Stromal cell of bone marrow (primary cell): ENCODE results near the gene GOLGA6L7.
A peak's percentile ranks its signal among the peaks of the same experiment; 100 is the strongest.
"Not testable (repeated sequence)": the region's sequence is repeated elsewhere in the genome, so short reads cannot be mapped to it uniquely, and the experiment has no call there.

Source experiments
- DNase-seq: peaks from one replicate; pipeline ENCODE4 v3.0.0-alpha.2; 2012; ENCODE audit warnings: low read depth

Gene GOLGA6L7

DNA sequence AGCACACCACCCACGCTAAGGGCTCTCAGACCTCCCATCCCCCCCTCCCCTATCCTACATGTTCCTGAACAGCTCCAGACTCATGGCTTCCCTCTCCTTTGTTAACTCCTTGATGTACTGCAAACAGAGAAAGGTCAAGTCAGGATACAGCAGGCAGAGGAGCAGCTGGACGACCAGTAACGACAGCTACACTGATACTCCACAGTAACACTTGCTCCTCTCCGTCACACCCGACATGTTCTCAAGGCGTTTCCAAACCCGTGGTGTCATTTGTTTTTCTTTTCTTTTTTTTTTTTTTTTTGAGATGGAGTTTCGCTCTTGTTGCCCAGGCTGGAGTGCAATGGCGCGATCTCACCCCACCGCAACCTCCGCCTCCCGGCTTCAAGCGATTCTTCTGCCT is 4.3 kb downstream of the GOLGA6L7 start:
- not testable (repeated sequence) for DNase-seq

DNA sequence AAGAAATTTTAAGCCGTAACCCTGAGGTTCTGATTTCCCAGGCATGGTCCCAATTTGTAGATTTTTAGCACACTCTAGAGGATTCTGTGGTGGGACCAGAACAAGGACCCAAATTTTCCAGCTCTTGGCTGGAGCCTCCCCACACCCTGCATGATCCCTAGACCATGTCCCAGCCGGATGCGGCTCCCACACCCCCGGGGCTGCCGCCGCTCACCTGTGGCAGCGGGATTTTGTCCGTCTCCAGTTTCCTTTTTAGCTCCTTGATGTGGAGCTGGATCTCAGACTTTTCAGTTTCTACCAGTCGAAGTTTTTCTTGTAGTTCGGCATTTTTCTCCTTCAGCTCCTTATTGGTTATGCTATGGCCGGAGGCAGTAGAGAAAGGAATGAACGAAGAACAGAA is 4.9 kb downstream of the GOLGA6L7 start:
- DNase-seq, result not testable (repeated sequence)

DNA sequence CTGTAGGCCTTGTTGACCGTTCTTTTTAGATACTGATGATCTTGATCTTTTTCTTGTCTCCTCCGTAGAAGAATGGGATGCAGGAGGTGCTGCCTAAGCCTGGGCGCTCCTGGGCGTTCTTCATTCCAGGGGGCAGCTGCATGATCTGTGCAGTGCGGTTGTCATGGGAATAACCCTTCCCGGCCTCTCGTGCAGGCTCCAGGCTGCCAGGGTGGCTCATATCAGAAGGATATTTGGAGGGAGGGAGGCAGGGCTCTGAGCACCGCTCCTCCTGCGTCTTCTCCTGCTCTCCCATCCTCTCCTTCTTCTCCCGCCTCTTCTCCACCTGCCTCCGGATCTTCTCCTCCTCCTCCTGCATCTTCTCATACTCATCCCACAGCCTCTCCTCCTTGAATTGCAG is 6.2 kb downstream of the GOLGA6L7 start:
- not testable (repeated sequence) for DNase-seq

DNA sequence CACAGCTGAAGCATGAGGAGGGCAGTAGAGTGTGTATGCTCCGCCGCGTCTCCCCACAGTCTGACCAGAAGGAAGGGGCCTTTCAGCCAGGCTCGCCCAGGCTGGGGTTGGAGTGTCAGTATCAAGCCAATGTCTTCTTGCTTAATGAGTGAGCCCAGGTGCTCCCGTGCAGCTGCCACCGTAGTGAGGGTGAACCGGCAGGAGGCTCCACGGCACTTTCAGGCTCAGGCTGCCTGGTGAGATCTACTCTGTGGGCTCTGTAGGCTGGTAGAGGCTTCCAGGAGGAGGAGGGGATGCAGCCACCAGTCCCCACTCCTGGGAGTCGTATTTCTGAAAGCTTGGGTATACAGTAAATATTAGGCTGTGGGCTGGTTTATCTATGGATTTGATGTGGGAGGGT is 8.2 kb downstream of the GOLGA6L7 start:
- not testable (repeated sequence) for DNase-seq

DNA sequence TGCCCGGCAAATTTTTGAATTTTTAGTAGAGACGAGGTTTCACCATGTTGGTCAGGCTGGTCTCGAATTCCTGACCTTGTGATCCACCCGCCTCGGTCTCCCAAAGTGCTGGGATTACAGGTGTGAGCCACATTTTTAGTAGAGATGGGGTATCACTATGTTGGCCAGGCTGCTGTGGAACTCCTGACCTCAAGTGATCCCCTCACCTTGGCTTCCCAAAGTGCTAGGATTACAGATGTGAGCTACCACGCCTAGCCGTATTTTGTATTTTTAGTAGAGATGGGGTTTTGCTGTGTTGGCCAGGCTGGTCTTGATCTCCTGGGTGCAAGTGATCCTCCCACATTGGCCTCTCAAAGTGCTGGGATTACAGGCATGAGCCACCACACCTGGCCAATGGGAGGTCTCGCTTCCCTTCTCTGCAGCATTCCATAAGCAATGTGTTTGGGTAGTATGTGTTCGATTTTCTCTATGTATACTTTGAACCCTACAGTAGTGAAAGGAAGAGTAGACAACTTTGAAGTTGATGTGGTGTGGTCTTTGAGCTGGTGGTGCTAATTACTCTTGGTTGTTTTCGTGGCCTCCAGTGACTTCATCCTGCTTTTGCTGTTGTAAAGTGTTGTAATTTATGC is 13.4 kb downstream of the GOLGA6L7 start:
- not testable (repeated sequence) for DNase-seq

DNA sequence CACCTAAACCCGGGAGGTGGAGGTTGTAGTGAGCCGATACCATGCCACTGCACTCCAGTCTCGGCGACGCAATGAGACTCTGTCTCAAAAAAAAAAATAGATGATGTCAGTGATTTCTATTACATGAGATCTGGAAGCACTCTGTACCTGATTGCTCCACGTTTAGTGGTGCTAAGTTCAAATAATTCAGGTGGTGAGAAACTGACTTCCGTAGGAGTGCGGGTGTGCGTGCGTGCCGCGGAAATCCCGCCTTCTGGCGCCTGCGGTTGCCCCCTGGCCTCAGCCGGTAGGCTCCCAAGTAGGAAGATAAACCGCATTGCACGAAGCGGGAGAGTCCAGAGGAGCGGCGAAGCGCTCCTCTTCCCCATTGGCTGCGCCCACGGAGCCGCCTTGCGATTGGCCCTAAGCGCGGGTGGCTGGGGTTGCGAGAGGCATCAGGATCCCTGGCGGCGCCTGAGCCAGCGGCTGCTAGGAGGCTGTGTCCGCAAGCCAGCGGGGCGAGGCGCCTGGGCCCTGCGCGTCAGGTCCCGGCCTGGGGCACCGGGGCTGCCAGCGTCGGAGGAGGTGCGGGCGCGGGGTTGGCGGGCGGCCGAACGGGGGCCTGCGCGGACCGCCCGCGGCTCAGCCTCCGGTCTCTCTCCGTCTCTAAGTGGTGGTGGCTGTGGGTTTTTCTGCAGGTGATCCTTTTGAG is 16.4 kb downstream of the GOLGA6L7 start:
- peak; percentile 13 for DNase-seq

DNA sequence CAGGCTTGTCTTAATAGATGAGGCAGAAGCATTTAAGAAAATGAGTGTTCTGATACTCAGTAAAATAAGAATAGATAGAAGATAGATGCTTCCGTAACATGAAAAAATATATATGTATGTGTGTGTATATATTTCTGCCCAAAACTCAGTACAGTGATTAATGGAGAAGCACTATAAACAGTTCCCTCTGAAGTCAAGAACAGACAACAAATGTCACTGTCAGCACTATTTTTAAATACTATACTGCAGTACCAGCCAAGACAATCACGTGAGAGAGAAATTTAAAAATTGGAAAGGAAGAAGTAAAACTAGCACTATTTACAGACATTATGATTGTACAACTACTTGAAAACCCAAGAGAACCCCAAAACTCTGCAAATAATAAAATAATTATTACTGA is 27.0 kb downstream of the GOLGA6L7 start:
- DNase-seq, result not testable (repeated sequence)

DNA sequence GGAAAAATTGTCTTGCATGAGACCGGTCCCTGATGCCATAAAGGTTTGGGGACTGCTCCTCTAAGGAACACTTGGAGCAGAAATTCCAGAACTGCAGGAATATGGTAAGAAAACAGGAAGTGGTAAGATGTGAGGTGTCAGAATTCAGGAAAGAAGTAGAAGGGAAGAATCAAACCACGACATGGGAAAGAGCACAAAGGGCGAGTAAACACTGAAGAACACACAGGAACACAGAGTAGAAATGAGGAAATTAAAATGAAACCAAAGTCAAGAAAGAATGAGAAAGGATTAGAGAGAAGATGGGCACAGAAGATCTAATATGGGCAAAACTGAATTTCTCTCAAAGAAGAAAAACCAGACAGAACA is 28.5 kb downstream of the GOLGA6L7 start:
- DNase-seq, result not testable (repeated sequence)

DNA sequence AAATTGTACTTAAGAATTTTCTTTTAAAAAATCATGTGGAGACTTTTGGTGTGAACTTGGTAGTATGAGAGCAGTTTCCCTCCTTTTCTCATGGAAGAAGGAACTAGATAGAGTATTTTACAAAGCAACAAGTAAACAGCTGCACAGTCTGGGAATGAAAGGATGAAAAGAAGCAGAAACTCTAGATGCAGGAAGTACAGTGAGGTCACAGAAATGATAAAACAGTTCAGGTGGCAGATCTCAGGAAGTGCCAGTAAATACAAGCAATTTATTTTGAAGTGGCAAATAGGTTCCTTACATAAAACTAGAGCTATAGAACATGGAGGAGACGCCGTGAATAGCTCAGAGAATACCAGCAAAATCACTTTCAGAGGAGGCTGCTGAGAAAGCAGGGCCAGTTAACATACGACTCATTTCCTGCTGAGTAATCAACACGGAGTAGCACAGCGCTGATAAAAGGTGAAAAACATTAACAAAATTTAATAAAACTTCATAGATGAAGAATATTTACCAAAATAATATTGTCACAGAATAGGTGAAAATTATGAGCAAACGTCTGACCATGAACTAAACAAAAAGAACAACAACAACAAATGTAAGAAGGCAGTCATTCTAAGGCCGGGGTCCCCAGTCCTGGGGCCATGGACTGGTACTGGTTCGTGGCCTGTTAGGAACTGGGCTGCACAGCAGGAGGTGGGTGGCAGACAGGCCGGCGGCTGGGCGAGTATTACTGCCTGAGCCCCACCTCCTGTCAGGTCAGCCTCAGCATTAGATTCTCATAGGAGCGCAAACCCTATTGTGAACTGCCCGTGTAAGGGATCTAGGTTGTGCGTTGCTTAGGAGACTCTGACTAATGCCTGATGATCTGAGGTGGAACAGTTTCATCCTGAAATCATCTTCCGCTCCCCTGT is 29.2 kb downstream of the GOLGA6L7 start:
- DNase-seq, result peak; percentile 0

DNA sequence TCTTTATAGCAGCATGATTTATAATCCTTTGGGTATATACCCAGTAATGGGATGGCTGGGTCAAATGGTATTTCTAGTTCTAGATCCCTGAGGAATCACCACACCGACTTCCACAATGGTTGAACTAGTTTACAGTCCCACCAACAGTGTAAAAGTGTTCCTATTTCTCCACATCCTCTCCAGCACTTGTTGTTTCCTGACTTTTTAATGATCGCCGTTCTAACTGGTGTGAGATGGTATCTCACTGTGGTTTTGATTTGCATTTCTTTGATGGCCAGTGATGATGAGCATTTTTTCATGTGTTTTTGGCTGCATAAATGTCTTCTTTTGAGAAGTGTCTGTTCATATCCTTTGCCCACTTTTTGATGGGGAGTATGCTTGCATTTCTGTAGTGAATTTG is 30.3 kb downstream of the GOLGA6L7 start:
- not testable (repeated sequence) for DNase-seq

DNA sequence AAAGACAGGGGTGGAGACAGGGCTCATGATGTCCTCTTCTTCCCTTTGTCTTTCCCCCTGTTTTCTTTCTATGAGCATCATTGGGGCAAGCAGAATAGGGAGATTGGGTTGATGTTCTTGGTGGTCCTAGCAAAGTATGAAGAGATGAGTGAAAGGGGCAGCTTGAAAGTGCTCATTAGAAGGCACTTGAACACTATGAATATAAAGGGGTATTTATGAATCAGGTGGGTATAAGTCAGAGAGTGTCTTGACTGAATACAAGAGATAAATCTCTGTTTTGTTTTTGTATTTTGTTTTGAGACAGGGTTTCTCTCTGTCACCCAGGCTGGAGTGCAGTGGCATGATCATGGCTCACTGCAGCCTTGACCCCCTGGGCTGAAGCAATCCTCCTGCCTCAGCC is 34.4 kb downstream of the GOLGA6L7 start:
- not testable (repeated sequence) for DNase-seq

DNA sequence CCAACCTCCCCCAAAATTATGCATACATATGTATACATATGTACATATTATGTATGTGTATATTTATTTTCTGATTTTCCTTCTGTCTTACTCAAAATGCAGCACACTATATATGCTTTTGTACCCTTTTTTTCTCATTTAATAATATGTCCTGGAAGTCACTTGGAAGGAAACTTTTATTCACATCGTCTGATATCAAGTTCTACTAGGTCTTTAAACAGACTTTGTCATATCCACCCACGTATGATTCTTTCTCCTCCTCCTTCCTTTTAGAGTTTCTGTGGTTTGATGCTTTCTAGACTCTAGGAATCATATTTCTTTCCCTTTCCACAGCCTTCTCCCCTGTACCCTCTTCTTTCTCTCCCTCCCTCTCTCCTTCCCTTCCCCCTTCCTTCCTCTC is 35.1 kb downstream of the GOLGA6L7 start:
- DNase-seq, result not testable (repeated sequence)

DNA sequence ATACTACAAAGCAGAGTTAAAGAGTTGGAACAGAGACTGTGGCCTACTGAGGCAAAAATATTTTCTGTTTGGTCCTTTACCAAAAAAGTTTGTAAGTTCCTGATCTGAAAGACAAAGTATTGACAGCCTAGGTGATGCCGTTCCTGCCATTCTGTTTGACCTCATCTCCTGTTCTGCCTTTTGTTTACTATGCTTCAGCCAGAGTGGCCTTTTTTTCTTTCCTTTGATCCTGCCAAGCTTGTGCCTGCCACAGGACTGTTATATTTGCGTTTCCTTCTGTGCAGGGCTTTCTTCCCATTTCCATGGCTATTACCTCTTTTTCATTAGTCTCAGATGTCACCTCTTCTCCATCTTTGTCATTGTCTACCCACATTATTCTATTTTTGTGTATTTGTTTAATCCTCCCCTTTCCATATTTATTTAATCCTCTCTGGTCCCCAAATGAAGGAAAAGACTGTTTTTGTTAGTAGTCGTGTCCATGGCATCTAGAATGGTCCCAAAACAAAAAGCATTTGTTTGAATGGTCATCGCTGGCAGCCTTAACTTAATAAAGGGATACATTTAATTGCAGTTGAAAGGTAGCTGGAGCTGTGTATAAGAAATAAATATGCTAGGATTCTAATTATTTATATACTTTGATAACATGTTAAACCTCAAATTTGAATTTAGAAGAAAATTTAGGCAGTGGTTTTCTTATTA is 36.4 kb downstream of the GOLGA6L7 start:
- DNase-seq, result not testable (repeated sequence)

DNA sequence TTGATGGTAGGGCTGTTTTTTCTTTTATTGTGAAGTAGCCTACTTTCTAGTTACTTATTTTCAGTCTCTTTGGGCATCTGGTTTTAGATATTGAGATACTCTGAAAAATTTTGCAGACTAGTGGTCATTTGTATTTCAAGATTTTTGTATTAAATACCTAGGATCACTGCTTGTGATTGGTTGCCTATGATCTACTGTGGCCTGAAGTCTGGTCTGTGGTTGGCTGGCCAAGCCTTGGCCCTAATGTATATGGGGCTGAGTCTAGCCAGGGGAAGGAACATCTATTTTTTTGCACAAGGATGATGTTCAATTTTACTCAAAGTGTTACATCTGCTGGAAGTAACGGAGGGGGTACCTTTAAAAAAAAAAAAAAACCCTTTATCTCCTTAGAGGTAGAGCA is 38.0 kb downstream of the GOLGA6L7 start:
- not testable (repeated sequence) for DNase-seq

DNA sequence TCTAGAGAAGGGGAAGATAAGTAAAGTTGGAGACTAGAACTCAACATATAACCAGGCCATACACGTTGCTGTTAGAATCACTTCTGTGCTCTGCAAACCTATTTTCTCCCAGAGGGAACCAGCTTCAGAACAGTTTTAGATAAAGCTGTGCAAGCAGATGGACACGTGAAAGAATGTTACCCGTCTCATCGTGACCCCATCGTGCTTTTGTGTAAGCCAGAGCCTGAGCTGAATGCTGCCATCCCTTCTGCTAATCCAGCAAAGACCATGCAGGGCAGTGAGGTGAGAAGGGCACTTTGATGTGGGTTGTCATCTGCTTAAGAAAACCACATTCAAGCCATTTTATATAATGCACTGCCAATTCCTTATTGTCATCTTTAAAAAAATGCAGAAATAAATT is 40.3 kb downstream of the GOLGA6L7 start:
- DNase-seq, result not testable (repeated sequence)

DNA sequence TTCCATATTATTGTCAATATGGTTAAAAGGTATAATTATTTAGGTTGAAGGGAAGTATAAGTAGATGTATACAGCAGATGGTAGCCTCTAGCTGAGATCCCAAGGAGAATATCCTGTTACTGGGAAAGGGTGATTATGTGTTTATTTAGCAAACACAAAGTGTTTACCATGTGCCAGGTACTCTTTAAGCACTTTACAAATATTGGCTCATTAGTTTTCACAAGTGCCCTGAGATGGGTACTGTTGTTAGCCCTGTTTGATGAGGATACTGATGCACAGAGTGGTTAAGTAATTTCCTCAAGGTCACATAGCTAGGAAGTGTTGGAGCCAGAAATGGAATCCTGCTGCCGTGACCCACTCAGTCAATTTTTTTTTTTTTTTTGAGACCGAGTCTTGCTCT is 48.1 kb downstream of the GOLGA6L7 start:
- DNase-seq, result not testable (repeated sequence)

DNA sequence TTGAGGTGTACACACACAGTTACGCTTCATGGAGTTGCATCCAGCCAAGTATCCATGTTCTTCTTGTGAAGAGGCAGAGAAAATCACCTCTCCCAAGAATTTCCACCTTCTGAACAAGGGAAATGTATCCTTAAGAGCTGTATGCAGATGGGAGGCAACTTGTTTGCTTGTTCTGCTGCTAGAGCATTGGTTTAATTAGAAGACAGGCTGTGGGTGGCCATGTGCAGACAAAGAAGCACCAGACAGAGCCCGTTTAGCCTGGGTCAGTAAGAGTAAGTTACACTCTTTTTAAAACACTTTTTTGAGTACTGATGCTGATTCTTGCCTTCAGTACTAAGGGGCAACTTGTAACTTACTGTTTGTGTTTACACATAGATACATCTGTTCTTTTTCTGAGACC is 50.2 kb downstream of the GOLGA6L7 start:
- not testable (repeated sequence) for DNase-seq

DNA sequence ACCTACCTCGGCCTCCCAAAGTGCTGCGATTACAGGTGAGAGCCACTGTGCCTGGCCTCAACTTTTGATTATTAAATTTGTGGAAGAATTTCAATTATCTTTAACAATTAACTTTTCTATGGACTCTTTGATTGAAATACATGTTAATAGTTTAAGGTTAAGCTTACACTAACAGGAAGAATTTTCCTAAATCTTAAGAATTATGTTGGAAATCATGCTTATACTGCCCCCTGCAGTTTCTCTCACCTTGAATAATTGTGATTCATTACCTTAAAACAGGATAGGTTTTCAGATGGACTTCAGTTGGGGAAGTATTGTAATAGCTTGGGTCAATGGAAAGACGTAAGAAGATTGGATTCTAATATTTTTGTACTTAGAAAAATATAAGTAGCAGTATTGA is 54.2 kb downstream of the GOLGA6L7 start:
- not testable (repeated sequence) for DNase-seq
